RWPE1 (cell line): Measurements from ENCODE around the gene TOPBP1.
A peak's percentile ranks its signal among the peaks of the same experiment; 100 is the strongest.

Experiments used
- CTCF ChIA-PET: fragments of 350-600 bp; sonication (Branson Sonifier 250); formaldehyde crosslinking; extraction: SDS; loops from one replicate; lab custom pipeline; 2021; lab: Yijun Ruan, JAX
- POLR2A ChIA-PET: fragments of 400-600 bp; formaldehyde crosslinking; extraction: SDS; loops from one replicate; lab custom pipeline; 2020; ENCODE audit warnings: antibody characterized with exemption; ENCODE audit not compliant: low non-redundant PET; lab: Yijun Ruan, JAX
- DNase-seq: peaks from one replicate; pipeline ENCODE4 v3.0.0; 2012; ENCODE audit warnings: low spot score
- H3K27ac ChIP-seq: fragments of 450-650 bp; 2 replicates; pipeline ENCODE4 v1.5.1; 2017
- CTCF ChIP-seq: fragments of 450-650 bp; conservative IDR thresholded peaks from 2 replicates; pipeline ENCODE4 v1.5.1; 2017; ENCODE audit warnings: low read depth, mild to moderate bottlenecking

Gene TOPBP1

GRCh38 chr3:133600572-133601081, 61.1 kb downstream of the TOPBP1 start:
- CTCF ChIA-PET: no interaction called here
- no peak for DNase-seq
- H3K27ac ChIP-seq: no peak overlapping the region
- POLR2A ChIA-PET: no interaction called here
- no peak for TF ChIP-seq CTCF

GRCh38 chr3:133599280-133599679, 62.5 kb downstream of the TOPBP1 start:
- no peak overlapping the region for H3K27ac ChIP-seq
- POLR2A ChIA-PET: interaction anchor here (0.7 kb wide), 1 partner anchor 40 kb away, joined by 6 read pairs; no protein-coding TSS in a partner anchor
- DNase-seq: no peak
- CTCF ChIA-PET: interaction anchor here (0.5 kb wide), 1 partner anchor 174 kb away, joined by 4 read pairs; no protein-coding TSS in a partner anchor
- TF ChIP-seq CTCF: no peak

GRCh38 chr3:133598405-133598804, 63.3 kb downstream of the TOPBP1 start:
- ChIA-PET CTCF (no interaction called here), POLR2A (no interaction called here)
- DNase-seq: no peak
- no peak overlapping the region for H3K27ac ChIP-seq
- no peak for TF ChIP-seq CTCF

GRCh38 chr3:133595341-133595740, 66.4 kb downstream of the TOPBP1 start:
- POLR2A ChIA-PET: no interaction called here

GRCh38 chr3:133593243-133593642, 68.5 kb downstream of the TOPBP1 start:
- POLR2A ChIA-PET: interaction anchor here (0.6 kb wide), 1 partner anchor 14 kb away, joined by 3 read pairs; no protein-coding TSS in a partner anchor
- CTCF ChIA-PET: no interaction called here
- TF ChIP-seq CTCF: no peak
- DNase-seq: no peak
- no peak overlapping the region for H3K27ac ChIP-seq

More at GRCh38 chr3:133595341-133595740, 66.4 kb downstream of the TOPBP1 start:
- TF ChIP-seq CTCF: no peak
- peak; percentile 78 for DNase-seq
- H3K27ac ChIP-seq: no peak overlapping the region
- CTCF ChIA-PET: no interaction called here

- no peak overlapping the region for H3K27ac ChIP-seq
- ChIA-PET CTCF (no interaction called here), POLR2A (no interaction called here)
- TF ChIP-seq CTCF: no peak
- no peak for DNase-seq
Observed at GRCh38 chr3:133592843-133593242, 68.9 kb downstream of the TOPBP1 start.
